Ishikawa (cell line): ENCODE data around the gene COA1.

Experiments
- CEBPB ChIP-seq: IDR thresholded peaks from 2 replicates; pipeline ENCODE4 v1.6.1; 2012
- EP300 ChIP-seq: IDR thresholded peaks from 2 replicates; pipeline ENCODE4 v1.6.1; 2012; ENCODE audit warnings: borderline replicate concordance
- MAX ChIP-seq: IDR thresholded peaks from 2 replicates; pipeline ENCODE4 v1.6.1; 2012
- RAD21 ChIP-seq: IDR thresholded peaks from 2 replicates; pipeline ENCODE4 v1.6.1; 2012; ENCODE audit warnings: low read depth
- REST ChIP-seq: IDR thresholded peaks from 2 replicates; pipeline ENCODE4 v1.6.1; 2012; ENCODE audit warnings: low read depth, mild to moderate bottlenecking
- TAF1 ChIP-seq: IDR thresholded peaks from 2 replicates; pipeline ENCODE4 v1.6.1; 2012; ENCODE audit warnings: low read depth, mild to moderate bottlenecking
- TEAD4 ChIP-seq: IDR thresholded peaks from 2 replicates; pipeline ENCODE4 v1.6.1; 2012
- USF1 ChIP-seq: IDR thresholded peaks from 2 replicates; pipeline ENCODE4 v1.6.1; 2012

GRCh38 chr7:43629857-43630256 lies 99.5 kb downstream of the COA1 start:
- TF ChIP-seq EP300 = no peak
- no peak for TF ChIP-seq MAX
- TF ChIP-seq REST = no peak
- TF ChIP-seq TEAD4 = no peak
- TF ChIP-seq TAF1 = no peak
- no peak for TF ChIP-seq USF1
- TF ChIP-seq CEBPB = no peak
- no peak for TF ChIP-seq RAD21
